CD14-positive monocyte (primary cell): ENCODE results near the gene EYS. TPM values are rescaled to one million over a fixed set of nuclear protein-coding genes. Genes with fewer than 3 reads are reported as not detected.

Experiments used
- DNase-seq, 3 donors: peaks; one replicate each; pipeline ENCODE4 v3.0.0-alpha.2; 2011 to 2022
- H2AFZ ChIP-seq: 2 replicates; pipeline ENCODE4 v1.6.0; 2012; ENCODE audit warnings: mild to moderate bottlenecking, low read depth, low read length, inconsistent platforms; ENCODE audit not compliant: insufficient read depth, poor library complexity, severe bottlenecking
- H3K27ac ChIP-seq, 2 donors: 1 replicate in 1 of 2; 2 replicates in 1 of 2; pipeline ENCODE4 v1.5.1; 2012 to 2013; ENCODE audit warnings: low read length in 2 of 2, control low read depth in 1 of 2, inconsistent platforms in 1 of 2, low read depth in 1 of 2, mild to moderate bottlenecking in 1 of 2
- H3K27me3 ChIP-seq, 2 donors: one replicate each; pipeline versions ENCODE4 v1.6.0 to v1.6.1; 2011 to 2013; ENCODE audit warnings: low read length in 2 of 2; ENCODE audit not compliant: control insufficient read depth in 2 of 2, insufficient read depth in 2 of 2
- H3K36me3 ChIP-seq, 2 donors: replicated peaks in 1 of 2; 1 replicate in 1 of 2; 2 replicates in 1 of 2; pipeline versions ENCODE4 v1.5.1 to v1.6.1; 2012 to 2013; ENCODE audit warnings: low read length in 2 of 2, control low read depth in 1 of 2, inconsistent platforms in 1 of 2, mild to moderate bottlenecking in 1 of 2; ENCODE audit not compliant: insufficient read depth in 2 of 2, control insufficient read depth in 1 of 2
- H3K4me1 ChIP-seq, 2 donors: 1 replicate in 1 of 2; 2 replicates in 1 of 2; pipeline versions ENCODE4 v1.5.1 to v1.6.1; 2012 to 2013; ENCODE audit warnings: low read length in 2 of 2, control low read depth in 1 of 2, inconsistent platforms in 1 of 2, mild to moderate bottlenecking in 1 of 2, moderate library complexity in 1 of 2; ENCODE audit not compliant: insufficient read depth in 2 of 2, control insufficient read depth in 1 of 2
- H3K4me2 ChIP-seq: replicated peaks from 2 replicates; pipeline ENCODE3; 2012; ENCODE audit warnings: low read length, moderate library complexity, mild to moderate bottlenecking; ENCODE audit not compliant: poor library complexity, severe bottlenecking; ENCODE audit errors: extremely low read depth
- H3K4me3 ChIP-seq, 3 experiments: fragments of 200-600 bp in 1 of 3; sonication (generic) in 1 of 3; replicated peaks in 1 of 3; 1 replicate in 2 of 3; 2 replicates in 1 of 3; pipeline ENCODE4 v1.5.1; 2011 to 2013; ENCODE audit warnings: low read length in 3 of 3, mild to moderate bottlenecking in 3 of 3, control low read depth in 2 of 3, low read depth in 2 of 3, inconsistent platforms in 1 of 3, moderate library complexity in 1 of 3
- H3K79me2 ChIP-seq: 2 replicates; pipeline ENCODE4 v1.6.0; 2012; ENCODE audit warnings: mild to moderate bottlenecking, control low read depth, inconsistent platforms, low read length, moderate library complexity; ENCODE audit not compliant: insufficient read depth
- H3K9ac ChIP-seq: 2 replicates; pipeline ENCODE4 v1.6.0; 2017; ENCODE audit warnings: low read length, mild to moderate bottlenecking; ENCODE audit not compliant: insufficient read depth, poor library complexity, severe bottlenecking
- H3K9me3 ChIP-seq, 2 donors: replicated peaks in 1 of 2; 1 replicate in 1 of 2; 2 replicates in 1 of 2; pipeline versions ENCODE4 v1.5.1 to v1.6.1; 2012 to 2013; ENCODE audit warnings: low read length in 2 of 2, control low read depth in 1 of 2; ENCODE audit not compliant: control insufficient read depth in 1 of 2, insufficient read depth in 1 of 2
- H4K20me1 ChIP-seq: 2 replicates; pipeline ENCODE4 v1.6.0; 2012; ENCODE audit warnings: mild to moderate bottlenecking, low read length, control low read depth, moderate library complexity; ENCODE audit not compliant: insufficient read depth
- H3K27ac Mint-ChIP-seq, 7 donors: one replicate each; pipeline ENCODE4 v1.8.0; 2020; ENCODE audit warnings: mild to moderate bottlenecking in 7 of 7, mixed read lengths in 7 of 7, moderate library complexity in 6 of 7, inconsistent platforms in 2 of 7
- H3K27me3 Mint-ChIP-seq, 3 donors: one replicate each; pipeline ENCODE4 v1.8.0; 2021 to 2022; ENCODE audit warnings: low read depth in 3 of 3, mild to moderate bottlenecking in 3 of 3, mixed read lengths in 3 of 3, moderate library complexity in 3 of 3, inconsistent platforms in 1 of 3
- H3K36me3 Mint-ChIP-seq, 2 donors: one replicate each; pipeline ENCODE4 v1.8.0; 2020; ENCODE audit warnings: mixed read lengths in 2 of 2, inconsistent platforms in 1 of 2, mild to moderate bottlenecking in 1 of 2
- H3K4me1 Mint-ChIP-seq: one replicate; pipeline ENCODE4 v1.8.0; 2020; ENCODE audit warnings: mild to moderate bottlenecking, mixed read lengths
- H3K4me3 Mint-ChIP-seq, 2 donors: one replicate each; pipeline ENCODE4 v1.8.0; 2020; ENCODE audit warnings: mild to moderate bottlenecking in 2 of 2, mixed read lengths in 2 of 2, moderate library complexity in 1 of 2
- H3K9me3 Mint-ChIP-seq, 7 donors: one replicate each; pipeline ENCODE4 v1.8.0; 2020 to 2022; ENCODE audit warnings: mixed read lengths in 7 of 7, mild to moderate bottlenecking in 6 of 7, moderate library complexity in 6 of 7, inconsistent platforms in 2 of 7
- CTCF ChIP-seq: fragments of 200-600 bp; IDR thresholded peaks from one replicate; pipeline ENCODE4 v1.8.0; 2022; ENCODE audit warnings: antibody characterized with exemption, mild to moderate bottlenecking
- WGBS: methylation state at CpG from one replicate; pipeline ENCODE4 v1.1.5; 2013; ENCODE audit warnings: missing lambda C conversion rate; ENCODE audit not compliant: insufficient coverage; 5-methylcytosine and 5-hydroxymethylcytosine counted together
- intact Hi-C, 2 donors: fragments of 100-400 bp; cut with micrococcal nuclease; formaldehyde crosslinking; loops; one replicate each; pipeline versions ENCODE4 v1.15.0 to v1.15.1; 2023
- polyA plus RNA-seq, 3 donors: library from polyadenylated mRNA; depleted of rRNA in 1 of 3; unstranded in 2 of 3; stranded (reverse) in 1 of 3; fragments of 300-500 nt in 2 of 3; fragments of >200 nt in 1 of 3; fragmentation: Illumina TruSeq in 2 of 3; gene quantifications; 1 replicate in 2 of 3; 2 replicates in 1 of 3; pipeline ENCODE4 v1.2.3, GENCODE V29; 2012 to 2021

Gene EYS
- polyA plus RNA-seq, 3 donors = 0.01 to 0.03 TPM; not detected in 1

- no peak for DNase-seq
- Mint-ChIP-seq H3K4me1 (no peaks in the 10 kb centered on the region), H3K27ac (no peak overlapping the region), H3K4me3 (no peak overlapping the region), H3K27me3 (no peaks in the 10 kb centered on the region), H3K36me3 (no peaks in the 10 kb centered on the region), H3K9me3 (peaks cover 0 to 10% (median 1%) of the 10 kb centered on the region in 7 donors)
- no peak overlapping the region for H3K4me3 ChIP-seq
- TF ChIP-seq CTCF = no peak
- no peaks in the 10 kb centered on the region for H3K9me3 ChIP-seq
- H4K20me1 ChIP-seq = no peaks in the 10 kb centered on the region
- H3K9ac ChIP-seq = no peak overlapping the region
- no peak overlapping the region for H2AFZ ChIP-seq
- no peaks in the 10 kb centered on the region for H3K79me2 ChIP-seq
- H3K4me1 ChIP-seq = no peaks in the 10 kb centered on the region
- no CpG with 5 or more reads among the region's 3 CpGs for WGBS
- intact Hi-C loops = no loop called here
- no peaks in the 10 kb centered on the region for H3K36me3 ChIP-seq
- H3K4me2 ChIP-seq = no peak overlapping the region
- H3K27ac ChIP-seq = no peak overlapping the region
- H3K27me3 ChIP-seq = no peaks in the 10 kb centered on the region
Observed at GRCh38 chr6:64170316-64170715, 1536.7 kb downstream of the EYS start.

DNA sequence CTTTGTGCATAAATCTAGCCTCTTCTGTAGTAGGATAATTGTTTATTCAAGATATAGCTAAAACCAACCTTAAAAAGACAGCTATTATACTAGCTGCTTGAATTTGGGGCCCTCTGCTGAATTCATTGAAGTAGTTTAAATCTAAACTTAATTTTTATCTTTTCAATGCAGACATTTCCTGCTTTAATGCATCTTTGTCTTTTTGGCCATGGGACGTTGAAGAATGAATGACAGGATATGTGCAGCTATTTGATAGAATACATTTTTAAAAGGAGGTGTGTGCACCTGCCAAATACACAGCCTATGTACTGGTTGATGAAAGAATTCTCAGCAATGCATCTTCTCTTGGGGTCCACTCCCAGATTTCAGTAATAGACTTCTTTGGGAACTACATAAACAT is 1546.5 kb downstream of the EYS start:
- Histone ChIP-seq H2AFZ (no peak overlapping the region), H3K4me1 (no peaks in the 10 kb centered on the region), H3K79me2 (no peaks in the 10 kb centered on the region), H3K4me2 (no peak overlapping the region), H3K27me3 (no peaks in the 10 kb centered on the region), H4K20me1 (no peaks in the 10 kb centered on the region), H3K9ac (no peak overlapping the region), H3K36me3 (no peaks in the 10 kb centered on the region), H3K9me3 (peaks cover 0 to 8% of the 10 kb centered on the region in 2 donors), H3K4me3 (no peak overlapping the region), H3K27ac (no peak overlapping the region)
- Mint-ChIP-seq H3K27ac (no peak overlapping the region), H3K4me3 (no peak overlapping the region), H3K4me1 (no peaks in the 10 kb centered on the region), H3K27me3 (no peaks in the 10 kb centered on the region), H3K9me3 (peaks cover 0 to 9% (median 2%) of the 10 kb centered on the region in 7 donors), H3K36me3 (no peaks in the 10 kb centered on the region)
- no peak for TF ChIP-seq CTCF
- WGBS = no CpG with 5 or more reads among the region's 1 CpG
- intact Hi-C loops = no loop called here
- DNase-seq = no peak
